GM18505 (cell line): Measurements from ENCODE around the gene EXTL1.
A peak's percentile ranks its signal among the peaks of the same experiment; 100 is the strongest.

Source experiments
- ATAC-seq: cut with Tn5 transposase; IDR thresholded peaks from one replicate; pipeline ENCODE4 v1.9.1; 2021; ENCODE audit not compliant: unreplicated experiment
- POLR2A ChIP-seq: IDR thresholded peaks from 4 replicates; pipeline ENCODE4 v1.6.1; 2011; ENCODE audit warnings: borderline replicate concordance; ENCODE audit not compliant: insufficient read depth, insufficient read length; ENCODE audit errors: extremely low read depth

The EXTL1 gene

DNA sequence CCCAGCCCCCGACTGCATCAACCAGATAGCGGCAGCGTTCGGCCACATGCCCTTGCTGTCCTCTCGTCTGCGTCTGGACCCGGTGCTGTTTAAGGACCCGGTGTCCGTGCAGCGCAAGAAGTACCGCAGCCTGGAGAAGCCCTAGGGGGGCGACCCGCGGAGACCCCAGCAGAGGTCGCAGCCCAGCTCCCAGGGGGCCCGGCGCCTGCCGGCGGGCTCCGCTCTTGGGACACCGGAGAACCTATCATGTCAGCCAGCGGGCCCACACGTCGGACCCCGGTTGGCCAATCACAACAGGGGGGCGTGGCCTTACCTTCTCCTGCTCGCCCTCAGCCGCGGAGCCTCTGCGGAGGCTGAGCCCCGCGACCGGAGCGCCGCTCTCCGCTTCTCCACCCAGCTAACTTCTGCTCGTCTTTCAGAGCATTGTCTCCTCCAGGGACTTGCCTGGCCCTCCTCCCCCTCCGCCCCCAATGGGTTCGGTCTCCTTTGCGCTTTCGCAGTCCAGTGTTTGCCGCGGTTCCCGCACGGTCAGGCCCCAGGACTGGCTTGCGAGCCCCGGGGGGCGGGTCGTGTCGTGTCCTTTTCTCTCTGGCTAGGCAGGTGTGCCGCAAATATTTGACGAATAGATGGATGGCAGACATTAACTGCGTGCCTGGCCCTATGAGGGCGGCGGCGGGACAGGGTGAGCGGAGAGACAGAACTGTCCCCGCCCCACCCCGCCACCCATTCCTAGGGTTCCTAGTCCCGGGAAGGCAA, 13.8 kb downstream of the EXTL1 start:
- peak; percentile 73 for ATAC-seq

DNA sequence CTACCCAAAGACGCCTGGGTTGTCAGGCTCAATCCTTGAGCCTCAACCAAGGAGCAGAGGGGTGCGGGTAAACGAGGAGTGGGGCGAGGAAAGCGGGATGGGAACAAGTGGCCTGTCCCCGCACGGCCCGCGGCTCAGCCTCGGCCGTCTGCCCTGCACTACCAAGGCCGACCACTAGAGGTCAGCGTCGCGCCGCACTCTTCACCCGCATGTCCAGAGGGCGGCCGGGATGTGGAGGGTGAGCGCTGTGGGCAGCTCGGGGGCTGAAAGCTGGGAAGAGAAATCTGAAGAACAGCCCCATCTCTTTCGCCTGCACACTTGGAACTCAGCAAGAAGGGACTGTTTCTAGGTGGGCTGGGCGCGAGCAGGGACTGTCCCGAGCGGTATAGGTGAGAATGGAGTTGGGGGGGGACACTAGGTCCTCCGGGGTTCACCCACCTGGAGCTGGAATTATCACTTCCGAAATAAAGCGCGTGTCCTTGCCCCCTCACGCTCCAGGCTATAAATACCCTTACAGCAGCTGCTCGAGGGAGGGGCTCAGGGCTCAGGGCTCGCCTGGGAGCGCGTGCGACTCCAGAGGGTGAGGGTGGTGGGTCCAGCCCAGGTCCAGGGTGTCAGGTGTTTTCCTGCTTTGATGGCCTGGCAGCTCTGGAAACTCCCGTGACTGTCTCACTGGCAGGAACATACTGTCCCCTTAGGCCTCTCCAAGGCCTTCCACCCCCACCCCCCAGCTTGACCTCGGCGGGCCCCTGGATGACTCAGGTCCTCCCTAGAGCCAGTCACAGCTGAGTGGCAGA, 14.6 kb downstream of the EXTL1 start:
- ATAC-seq = peak; percentile 67
- no peak for TF ChIP-seq POLR2A

More for the DNA sequence above, 13.8 kb downstream of the EXTL1 start:
- peak; percentile 38 for TF ChIP-seq POLR2A

DNA sequence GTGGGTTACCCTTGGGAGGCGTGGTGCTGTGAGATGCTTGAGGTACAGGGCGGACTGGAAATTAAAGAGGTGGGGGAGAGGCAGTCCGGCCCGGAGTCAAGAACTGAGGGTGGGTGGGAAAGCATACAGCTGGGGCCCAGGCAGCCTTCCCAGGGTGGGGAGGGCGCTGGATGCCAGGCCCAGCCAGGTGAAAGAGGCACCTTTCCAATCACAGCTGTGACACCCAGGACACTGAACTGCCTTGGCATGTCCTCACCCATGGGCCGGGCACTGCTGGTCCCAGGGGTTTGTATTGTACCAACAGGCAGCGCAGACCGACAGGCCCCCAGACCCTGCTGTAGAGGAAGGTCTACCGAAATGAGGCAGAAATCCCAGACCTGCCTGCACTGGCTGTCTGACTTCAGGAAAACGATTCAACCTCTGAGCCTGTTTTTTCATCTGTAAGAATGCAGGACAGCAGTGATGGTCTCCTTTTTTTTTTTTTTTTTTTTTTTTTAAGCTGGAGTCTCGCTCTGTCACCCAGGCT, 15.2 kb downstream of the EXTL1 start:
- no peak for TF ChIP-seq POLR2A
- ATAC-seq = no peak

DNA sequence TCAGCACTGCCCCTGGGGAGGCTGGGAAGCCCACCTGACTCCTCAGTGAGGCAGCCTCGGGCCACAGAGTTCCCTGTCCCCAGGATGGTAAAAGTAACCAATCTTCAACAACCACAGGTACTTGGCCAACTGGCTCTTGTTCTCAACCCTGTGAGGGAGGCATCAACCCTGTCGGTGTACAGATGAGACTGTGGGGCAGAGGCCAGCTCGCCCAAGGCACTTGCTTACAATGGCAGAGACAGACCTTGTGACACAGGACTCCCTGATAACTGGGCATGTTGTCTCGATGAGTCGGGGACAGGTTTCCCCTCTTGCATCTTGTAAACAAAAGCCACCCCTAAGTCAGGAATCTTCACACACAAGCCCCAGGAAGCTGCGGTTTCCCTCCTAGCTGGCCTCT, 16.3 kb downstream of the EXTL1 start:
- no peak for TF ChIP-seq POLR2A
- ATAC-seq = no peak

DNA sequence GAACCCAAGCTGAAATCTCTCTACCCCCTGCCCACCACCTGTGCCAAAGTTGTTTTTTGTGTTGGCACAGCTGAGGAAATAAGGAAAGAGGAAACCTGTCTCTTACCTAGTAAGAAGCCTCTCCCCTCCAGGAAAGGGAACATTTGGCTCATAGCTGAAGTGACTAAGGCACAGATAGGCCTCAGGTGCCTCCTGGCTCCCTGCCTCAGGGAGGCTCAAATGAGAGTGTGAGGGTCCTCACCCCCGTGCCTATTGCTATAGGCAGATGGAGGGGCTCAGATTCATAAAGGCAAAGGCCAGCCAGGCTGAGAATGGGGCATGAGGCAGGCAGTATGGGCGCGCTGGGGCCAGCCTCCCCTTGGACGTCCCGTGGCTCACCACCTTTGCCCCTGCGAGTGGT, 16.9 kb downstream of the EXTL1 start:
- no peak for TF ChIP-seq POLR2A
- ATAC-seq = no peak

DNA sequence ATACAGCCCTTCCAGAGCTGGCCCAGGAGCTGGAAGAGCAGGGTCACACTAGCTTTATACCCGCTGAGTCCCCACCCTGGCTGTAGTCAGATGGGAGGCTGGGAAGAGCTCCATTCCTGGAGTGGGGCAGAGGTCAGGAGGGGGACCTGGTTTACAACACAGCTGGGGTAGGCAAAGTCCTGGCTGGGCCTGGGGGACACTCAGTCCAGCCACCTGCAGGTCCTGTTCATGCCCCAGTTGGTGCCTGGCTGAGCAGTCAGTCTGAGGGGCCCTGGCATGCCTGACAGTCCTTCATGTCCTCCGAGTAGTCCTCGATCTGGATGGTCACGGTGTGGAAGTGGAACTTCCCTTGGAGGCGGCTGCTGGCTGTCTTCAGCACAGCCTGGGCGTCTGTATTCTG, 17.3 kb downstream of the EXTL1 start:
- no peak for TF ChIP-seq POLR2A
- ATAC-seq = no peak

DNA sequence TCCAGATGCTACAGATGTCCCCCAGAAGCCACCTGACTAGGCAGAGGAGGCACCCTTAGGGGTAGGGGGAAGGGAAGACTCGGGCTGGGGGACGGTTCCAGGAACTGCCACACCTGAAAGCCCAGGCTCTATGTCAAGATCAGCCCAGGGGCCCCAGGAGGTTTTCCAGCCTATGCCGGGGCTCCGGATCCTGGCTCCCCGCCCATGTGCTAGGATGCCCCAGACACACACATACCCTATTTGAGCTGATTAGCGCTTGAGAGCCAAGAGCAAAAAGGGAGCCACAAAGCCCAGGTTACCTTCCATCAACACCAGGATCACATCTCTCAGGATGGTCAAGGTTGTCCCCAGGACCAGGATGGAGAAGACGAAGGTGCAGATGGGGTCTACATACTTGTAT, 19.8 kb downstream of the EXTL1 start:
- TF ChIP-seq POLR2A = no peak
- no peak for ATAC-seq

DNA sequence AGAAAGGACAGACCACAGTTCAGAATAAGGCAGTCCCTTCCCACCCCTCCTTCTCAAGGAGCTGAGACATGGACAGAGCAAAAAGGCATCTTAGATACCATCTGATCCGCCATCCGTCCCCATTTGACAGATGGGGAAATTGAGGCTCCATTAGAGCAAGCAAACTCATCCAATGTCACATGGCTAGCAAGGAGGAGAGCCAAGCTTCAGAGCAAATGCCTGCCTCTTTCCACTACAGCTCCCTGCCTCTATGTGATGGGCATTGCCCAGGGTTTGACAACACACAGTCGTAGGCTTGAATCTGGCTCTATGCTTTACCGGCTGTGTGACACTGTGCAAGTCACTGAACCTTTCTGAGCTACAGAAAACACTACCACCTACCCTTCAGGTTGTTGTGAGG, 20.4 kb downstream of the EXTL1 start:
- no peak for ATAC-seq
- no peak for TF ChIP-seq POLR2A

DNA sequence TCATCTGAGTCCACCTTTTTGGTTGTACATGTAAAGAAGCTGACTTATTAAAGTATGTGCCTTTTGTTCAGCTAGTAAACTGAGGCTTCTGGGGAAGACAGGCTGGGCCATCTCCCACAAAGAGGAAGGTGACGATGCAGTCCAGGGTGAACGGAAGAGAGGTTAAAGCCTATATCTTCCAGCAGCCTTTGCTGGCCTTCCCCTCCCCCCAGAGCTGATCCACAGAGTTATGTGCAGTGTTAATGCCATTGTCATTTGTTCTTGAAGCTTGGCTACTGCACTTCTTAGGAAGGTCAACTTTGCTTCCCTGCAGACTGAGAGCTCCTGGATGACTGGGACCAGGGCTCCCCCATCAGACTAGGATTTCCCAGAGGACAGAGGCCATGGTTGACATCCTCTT, 22.2 kb downstream of the EXTL1 start:
- no peak for ATAC-seq
- TF ChIP-seq POLR2A = no peak

DNA sequence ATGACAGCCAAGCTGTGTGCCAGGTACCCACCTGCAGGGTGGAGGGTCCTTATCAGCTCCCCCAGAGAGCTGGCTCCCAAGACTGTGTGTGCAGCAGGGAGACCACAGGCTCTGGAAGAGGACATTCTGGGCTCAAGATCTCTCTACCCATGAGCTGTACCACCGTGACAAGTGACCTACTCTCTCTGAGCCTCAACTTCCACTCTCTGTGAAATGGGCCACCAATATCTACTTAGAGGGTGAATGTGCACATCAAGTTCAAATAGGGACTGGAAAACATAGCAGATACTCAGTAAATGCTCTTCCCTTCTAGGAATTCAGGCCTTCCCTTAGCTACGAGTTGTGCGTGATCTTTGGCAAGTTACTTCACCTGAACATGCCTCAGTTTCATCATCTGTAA, 22.8 kb downstream of the EXTL1 start:
- TF ChIP-seq POLR2A = no peak
- no peak for ATAC-seq

DNA sequence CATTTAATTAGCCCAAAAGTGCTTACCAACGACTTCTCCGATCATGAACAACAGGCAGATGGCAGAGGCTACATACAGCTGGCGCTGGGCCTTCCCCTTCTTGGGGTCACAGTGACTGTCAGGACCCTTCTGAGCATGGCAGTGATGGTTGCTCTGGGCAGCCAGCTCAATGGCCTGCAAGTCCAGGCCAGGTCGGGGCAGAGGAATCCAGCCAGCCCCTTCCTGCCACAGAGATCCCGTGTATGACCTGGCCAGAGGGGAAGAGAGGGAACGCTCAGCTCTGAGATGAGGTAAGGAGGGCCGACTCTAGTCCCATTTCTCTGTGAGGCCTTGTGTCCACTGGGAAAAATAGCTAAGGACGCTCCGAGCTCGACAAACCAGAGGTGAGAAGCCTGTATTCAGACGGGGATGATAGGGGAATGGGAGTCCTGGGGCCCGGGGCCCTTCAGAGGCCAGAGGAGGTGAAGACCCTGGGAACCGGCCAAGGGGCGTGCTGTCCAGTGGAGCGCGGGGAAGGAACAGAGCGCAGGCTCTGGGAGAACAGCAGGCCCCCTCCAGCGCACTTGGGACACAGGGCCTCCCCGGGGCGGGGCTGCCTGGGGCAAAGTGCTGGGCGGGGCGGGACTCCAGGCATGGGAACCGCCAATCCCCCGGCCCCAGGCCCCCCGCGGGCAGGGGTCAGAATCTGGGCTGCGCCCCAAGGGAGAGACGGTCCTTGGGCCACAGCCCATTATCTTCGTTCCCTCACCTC, 23.6 kb downstream of the EXTL1 start:
- no peak for TF ChIP-seq POLR2A
- ATAC-seq = no peak

DNA sequence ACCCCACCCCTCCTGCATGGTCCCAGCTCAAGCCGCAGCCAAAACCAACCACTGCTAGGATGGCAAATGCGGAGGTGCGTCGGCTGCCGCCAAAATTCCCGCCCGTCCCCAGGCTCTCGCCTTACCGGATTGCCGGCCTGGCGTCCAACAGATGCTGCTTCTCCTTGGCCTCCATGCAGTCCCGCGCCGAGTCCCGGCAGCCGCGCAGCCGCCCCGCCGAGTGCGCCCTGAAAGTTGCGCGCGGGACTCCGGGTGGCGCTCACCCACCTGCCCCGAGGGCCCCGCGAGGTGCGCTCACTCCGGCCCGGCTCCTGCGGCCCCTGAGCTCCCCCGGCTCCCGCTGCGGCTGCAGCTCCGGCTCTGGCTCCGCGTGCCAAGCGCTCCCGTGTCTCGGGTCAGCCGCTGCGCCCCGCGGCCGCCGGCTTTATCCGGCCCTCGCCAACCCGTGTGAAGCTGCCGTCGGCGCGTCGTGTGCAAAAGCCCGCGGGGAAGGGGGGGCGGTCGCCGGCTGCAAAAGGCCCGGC, 24.2 kb downstream of the EXTL1 start, which contains the start of gene SLC30A2:
Gene SLC30A2 (minus strand): TSS at position 397 of the 524 bp plus-strand sequence. CDS start 222 bp downstream, at position 175.
- no peak for ATAC-seq
- no peak for TF ChIP-seq POLR2A
